HepG2 (cell line): ENCODE data around the gene JAG1.

Source experiments
- CEBPB ChIP-seq: IDR thresholded peaks from 2 replicates; pipeline ENCODE4 v1.6.1; 2011; ENCODE audit warnings: low read depth, low read length, improper control_type of control experiment, borderline replicate concordance
- DNMT1 ChIP-seq: sonication (generic); formaldehyde crosslinking; IDR thresholded peaks from 2 replicates; pipeline ENCODE4 v1.5.1; 2020; ENCODE audit warnings: mild to moderate bottlenecking, missing genetic modification reagents
- KDM1A ChIP-seq: IDR thresholded peaks from 2 replicates; pipeline ENCODE4 v1.6.1; 2016; ENCODE audit warnings: missing compliant biosample characterization
- POLR2A ChIP-seq, 2 experiments: IDR thresholded peaks; 2 replicates each; pipeline ENCODE4 v1.6.1; 2011; ENCODE audit warnings: low read depth in 2 of 2, low read length in 2 of 2, mild to moderate bottlenecking in 1 of 2, moderate library complexity in 1 of 2; ENCODE audit not compliant: insufficient read depth in 1 of 2
- RFX5 ChIP-seq: IDR thresholded peaks from 2 replicates; pipeline ENCODE4 v1.6.1; 2011; ENCODE audit warnings: low read depth, low read length, improper control_type of control experiment
- SIN3A ChIP-seq: IDR thresholded peaks from 2 replicates; pipeline ENCODE4 v1.6.1; 2011; ENCODE audit warnings: low read depth, mild to moderate bottlenecking, control low read depth, low read length, borderline replicate concordance
- SMARCC2 ChIP-seq: fragments of 450-650 bp; IDR thresholded peaks from 2 replicates; pipeline ENCODE4 v1.6.1; 2017; ENCODE audit warnings: antibody characterized with exemption, mild to moderate bottlenecking
- SNAPC2 ChIP-seq: sonication (generic); formaldehyde crosslinking; IDR thresholded peaks from 2 replicates; pipeline ENCODE4 v1.8.1; 2022; ENCODE audit warnings: mild to moderate bottlenecking, missing genetic modification reagents
- TAF1 ChIP-seq: sonication (generic); formaldehyde crosslinking; IDR thresholded peaks from 2 replicates; pipeline ENCODE4 v1.4.0; 2020; ENCODE audit warnings: missing genetic modification reagents
- TBP ChIP-seq: sonication (generic); formaldehyde crosslinking; IDR thresholded peaks from 2 replicates; pipeline ENCODE4 v1.5.0; 2020; ENCODE audit warnings: missing genetic modification reagents
- ZNF558 ChIP-seq: sonication (generic); formaldehyde crosslinking; IDR thresholded peaks from 2 replicates; pipeline ENCODE4 v1.9.0; 2022; ENCODE audit warnings: mild to moderate bottlenecking, missing genetic modification reagents, borderline replicate concordance
- TF ChIP-seq, protein P1 (sequence below): sonication (generic); formaldehyde crosslinking; IDR thresholded peaks from 2 replicates; pipeline ENCODE4 v1.5.1; 2020; ENCODE audit warnings: mild to moderate bottlenecking, missing genetic modification reagents
- TF ChIP-seq, protein P2 (sequence below): sonication (generic); formaldehyde crosslinking; IDR thresholded peaks from 2 replicates; pipeline ENCODE4 v1.5.0; 2020; ENCODE audit warnings: mild to moderate bottlenecking, missing genetic modification reagents, moderate library complexity

DNA sequence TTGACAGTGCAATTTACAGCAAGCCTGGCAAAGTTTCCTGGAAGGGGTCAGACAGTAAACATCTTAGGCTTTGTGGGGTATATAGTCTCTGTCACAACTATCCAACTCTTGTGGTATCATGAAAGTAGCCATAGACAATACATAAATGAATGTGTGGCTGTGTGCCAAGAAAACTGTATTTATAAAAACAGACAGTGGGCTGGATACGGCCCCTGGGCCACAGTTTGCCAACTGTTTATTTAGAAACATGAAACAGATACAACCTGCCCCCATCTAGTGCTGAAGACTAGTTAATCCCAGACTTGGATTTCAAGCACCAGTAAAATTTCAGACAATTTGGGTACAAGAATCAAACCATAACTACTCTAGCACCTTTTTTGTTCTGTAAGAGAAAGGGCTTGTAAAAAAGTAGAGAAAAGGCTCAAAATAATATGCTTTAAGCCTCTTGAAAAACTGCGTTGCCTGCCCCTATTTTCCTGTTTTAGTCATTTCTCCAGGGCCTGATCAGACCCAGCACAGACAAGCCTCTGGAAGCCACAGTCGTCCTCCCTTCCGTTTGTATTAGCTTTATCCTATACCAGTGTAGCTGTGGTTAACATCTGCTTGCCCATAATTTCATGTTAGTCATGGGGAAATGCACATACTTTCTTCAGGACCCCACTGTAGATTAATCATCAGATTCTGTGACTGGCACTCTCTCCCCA lies 30.8 kb downstream of the JAG1 start:
- no peak for TF ChIP-seq RFX5
- no peak for TF ChIP-seq CEBPB
- TF ChIP-seq, protein P1, sequence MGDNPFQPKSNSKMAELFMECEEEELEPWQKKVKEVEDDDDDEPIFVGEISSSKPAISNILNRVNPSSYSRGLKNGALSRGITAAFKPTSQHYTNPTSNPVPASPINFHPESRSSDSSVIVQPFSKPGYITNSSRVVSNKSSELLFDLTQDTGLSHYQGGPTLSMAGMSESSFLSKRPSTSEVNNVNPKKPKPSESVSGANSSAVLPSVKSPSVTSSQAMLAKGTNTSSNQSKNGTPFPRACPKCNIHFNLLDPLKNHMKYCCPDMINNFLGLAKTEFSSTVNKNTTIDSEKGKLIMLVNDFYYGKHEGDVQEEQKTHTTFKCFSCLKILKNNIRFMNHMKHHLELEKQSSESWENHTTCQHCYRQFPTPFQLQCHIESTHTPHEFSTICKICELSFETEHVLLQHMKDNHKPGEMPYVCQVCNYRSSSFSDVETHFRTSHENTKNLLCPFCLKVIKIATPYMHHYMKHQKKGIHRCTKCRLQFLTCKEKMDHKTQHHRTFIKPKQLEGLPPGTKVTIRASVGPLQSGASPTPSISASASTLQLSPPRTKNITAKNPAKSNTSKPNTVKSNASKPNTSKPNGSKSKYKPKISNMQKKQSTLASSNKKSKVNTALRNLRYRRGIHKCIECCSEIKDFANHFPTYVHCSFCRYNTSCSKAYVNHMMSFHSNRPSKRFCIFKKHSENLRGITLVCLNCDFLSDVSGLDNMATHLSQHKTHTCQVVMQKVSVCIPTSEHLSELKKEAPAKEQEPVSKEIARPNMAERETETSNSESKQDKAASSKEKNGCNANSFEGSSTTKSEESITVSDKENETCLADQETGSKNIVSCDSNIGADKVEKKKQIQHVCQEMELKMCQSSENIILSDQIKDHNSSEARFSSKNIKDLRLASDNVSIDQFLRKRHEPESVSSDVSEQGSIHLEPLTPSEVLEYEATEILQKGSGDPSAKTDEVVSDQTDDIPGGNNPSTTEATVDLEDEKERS, result no peak
- no peak for TF ChIP-seq KDM1A (CRISPR knock-in tag)
- no peak for TF ChIP-seq DNMT1 (CRISPR knock-in tag)
- TF ChIP-seq TAF1 (CRISPR knock-in tag), result no peak
- no peak for TF ChIP-seq ZNF558
- no peak for TF ChIP-seq SMARCC2
- TF ChIP-seq SNAPC2 (CRISPR knock-in tag), result no peak
- TF ChIP-seq SIN3A, result no peak
- TF ChIP-seq, protein P2, sequence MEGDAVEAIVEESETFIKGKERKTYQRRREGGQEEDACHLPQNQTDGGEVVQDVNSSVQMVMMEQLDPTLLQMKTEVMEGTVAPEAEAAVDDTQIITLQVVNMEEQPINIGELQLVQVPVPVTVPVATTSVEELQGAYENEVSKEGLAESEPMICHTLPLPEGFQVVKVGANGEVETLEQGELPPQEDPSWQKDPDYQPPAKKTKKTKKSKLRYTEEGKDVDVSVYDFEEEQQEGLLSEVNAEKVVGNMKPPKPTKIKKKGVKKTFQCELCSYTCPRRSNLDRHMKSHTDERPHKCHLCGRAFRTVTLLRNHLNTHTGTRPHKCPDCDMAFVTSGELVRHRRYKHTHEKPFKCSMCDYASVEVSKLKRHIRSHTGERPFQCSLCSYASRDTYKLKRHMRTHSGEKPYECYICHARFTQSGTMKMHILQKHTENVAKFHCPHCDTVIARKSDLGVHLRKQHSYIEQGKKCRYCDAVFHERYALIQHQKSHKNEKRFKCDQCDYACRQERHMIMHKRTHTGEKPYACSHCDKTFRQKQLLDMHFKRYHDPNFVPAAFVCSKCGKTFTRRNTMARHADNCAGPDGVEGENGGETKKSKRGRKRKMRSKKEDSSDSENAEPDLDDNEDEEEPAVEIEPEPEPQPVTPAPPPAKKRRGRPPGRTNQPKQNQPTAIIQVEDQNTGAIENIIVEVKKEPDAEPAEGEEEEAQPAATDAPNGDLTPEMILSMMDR, result no peak
- no peak; a peak in 1 of 4 replicates for TF ChIP-seq POLR2A (IDR thresholded peaks at IDR 0.05; ENCODE audit: insufficient read depth in 1 of 2, low read depth in 2 of 2, low read length in 2 of 2)
- TF ChIP-seq TBP (CRISPR knock-in tag), result no peak
